ENCODE measurements around the gene RNF114. TPM values are rescaled to one million over a fixed set of nuclear protein-coding genes. Genes with fewer than 3 reads are reported as not detected.

The RNF114 gene
- total and polyA plus RNA-seq, 10 of the 15 experiments (the other 5 are each of a cell fraction or from before 2014, with no cell fraction given) = 28.0 to 82.3 (median 47.2) TPM

DNA sequence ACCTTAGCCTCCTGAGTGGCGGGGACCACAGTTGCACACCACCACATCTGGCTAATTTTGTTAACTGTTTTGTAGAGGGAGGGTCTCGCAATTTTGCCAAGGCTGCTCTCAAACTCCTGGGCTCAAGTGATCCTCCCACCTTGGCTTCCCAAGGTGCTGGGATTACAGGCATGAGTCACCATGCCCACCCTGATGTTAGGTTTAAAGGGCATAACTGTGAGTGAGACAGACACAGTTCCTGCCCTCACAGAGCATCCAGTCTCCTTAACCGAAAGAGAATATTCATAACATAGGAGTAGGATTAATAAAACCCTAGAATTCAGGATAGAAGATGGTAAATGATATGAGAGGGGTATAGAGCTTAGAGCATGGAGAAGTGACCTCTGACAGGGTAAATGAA lies 17.8 kb upstream of the RNF114 start:
- no peak for TF ChIP-seq NRF1 (conservative IDR thresholded peaks at IDR 0.05; ENCODE audit: low read depth, low read length)
- TF ChIP-seq NFYA (IDR thresholded peaks at IDR 0.05; ENCODE audit: borderline replicate concordance, low read depth, low read length) = no peak
- TF ChIP-seq, protein P1, sequence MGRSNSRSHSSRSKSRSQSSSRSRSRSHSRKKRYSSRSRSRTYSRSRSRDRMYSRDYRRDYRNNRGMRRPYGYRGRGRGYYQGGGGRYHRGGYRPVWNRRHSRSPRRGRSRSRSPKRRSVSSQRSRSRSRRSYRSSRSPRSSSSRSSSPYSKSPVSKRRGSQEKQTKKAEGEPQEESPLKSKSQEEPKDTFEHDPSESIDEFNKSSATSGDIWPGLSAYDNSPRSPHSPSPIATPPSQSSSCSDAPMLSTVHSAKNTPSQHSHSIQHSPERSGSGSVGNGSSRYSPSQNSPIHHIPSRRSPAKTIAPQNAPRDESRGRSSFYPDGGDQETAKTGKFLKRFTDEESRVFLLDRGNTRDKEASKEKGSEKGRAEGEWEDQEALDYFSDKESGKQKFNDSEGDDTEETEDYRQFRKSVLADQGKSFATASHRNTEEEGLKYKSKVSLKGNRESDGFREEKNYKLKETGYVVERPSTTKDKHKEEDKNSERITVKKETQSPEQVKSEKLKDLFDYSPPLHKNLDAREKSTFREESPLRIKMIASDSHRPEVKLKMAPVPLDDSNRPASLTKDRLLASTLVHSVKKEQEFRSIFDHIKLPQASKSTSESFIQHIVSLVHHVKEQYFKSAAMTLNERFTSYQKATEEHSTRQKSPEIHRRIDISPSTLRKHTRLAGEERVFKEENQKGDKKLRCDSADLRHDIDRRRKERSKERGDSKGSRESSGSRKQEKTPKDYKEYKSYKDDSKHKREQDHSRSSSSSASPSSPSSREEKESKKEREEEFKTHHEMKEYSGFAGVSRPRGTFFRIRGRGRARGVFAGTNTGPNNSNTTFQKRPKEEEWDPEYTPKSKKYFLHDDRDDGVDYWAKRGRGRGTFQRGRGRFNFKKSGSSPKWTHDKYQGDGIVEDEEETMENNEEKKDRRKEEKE (IDR thresholded peaks at IDR 0.05) = no peak
- TF ChIP-seq, protein P2, sequence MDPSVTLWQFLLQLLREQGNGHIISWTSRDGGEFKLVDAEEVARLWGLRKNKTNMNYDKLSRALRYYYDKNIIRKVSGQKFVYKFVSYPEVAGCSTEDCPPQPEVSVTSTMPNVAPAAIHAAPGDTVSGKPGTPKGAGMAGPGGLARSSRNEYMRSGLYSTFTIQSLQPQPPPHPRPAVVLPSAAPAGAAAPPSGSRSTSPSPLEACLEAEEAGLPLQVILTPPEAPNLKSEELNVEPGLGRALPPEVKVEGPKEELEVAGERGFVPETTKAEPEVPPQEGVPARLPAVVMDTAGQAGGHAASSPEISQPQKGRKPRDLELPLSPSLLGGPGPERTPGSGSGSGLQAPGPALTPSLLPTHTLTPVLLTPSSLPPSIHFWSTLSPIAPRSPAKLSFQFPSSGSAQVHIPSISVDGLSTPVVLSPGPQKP (IDR thresholded peaks at IDR 0.05; ENCODE audit: low read depth, low read length) = no peak
- no peak for TF ChIP-seq SREBF1 (IDR thresholded peaks at IDR 0.05; ENCODE audit: low read length)
- RAD21 ChIA-PET (ENCODE audit: unreplicated experiment) = no interaction called here

More for the DNA sequence above, 17.8 kb upstream of the RNF114 start:
- intact Hi-C loops (cut with micrococcal nuclease; ENCODE audit: unreplicated experiment) (no loop called here), in situ Hi-C loops (cut with MboI) (no loop called here)
- Histone ChIP-seq H3K27ac (ENCODE audit: control insufficient read depth, insufficient read depth) (no peak overlapping the region), H3K9ac (ENCODE audit: control insufficient read depth, insufficient read depth, low read length) (no peak overlapping the region), H3K79me2 (ENCODE audit: control insufficient read depth, insufficient read depth, low read length) (peaks cover 21% of the 10 kb centered on the region), H3K4me3 (no peak overlapping the region), H3K9me3 (replicated peaks; ENCODE audit: control insufficient read depth, insufficient read depth, low read length) (no peaks in the 10 kb centered on the region), H3K4me1 (ENCODE audit: control insufficient read depth, insufficient read depth, low read length) (peaks cover 8% of the 10 kb centered on the region), H3K27me3 (replicated peaks in 1 of 2; ENCODE audit: control insufficient read depth in 2 of 2, insufficient read depth in 2 of 2, low read length in 1 of 2) (no peaks in the 10 kb centered on the region), H2AFZ (ENCODE audit: control insufficient read depth, low read depth, low read length) (no peak overlapping the region), H4K20me1 (ENCODE audit: control insufficient read depth, insufficient read depth) (no peaks in the 10 kb centered on the region), H3K4me2 (ENCODE audit: control insufficient read depth, insufficient read depth) (no peak overlapping the region), H3K36me3 (ENCODE audit: control insufficient read depth in 2 of 2, insufficient read depth in 2 of 2, low read length in 1 of 2) (no peaks in the 10 kb centered on the region)
- DNase-seq (ENCODE audit: low read depth, low spot score) = no peak
- WGBS (ENCODE audit: insufficient coverage, insufficient replicate concordance, low lambda C conversion rate, missing lambda C conversion rate) = 95% methylated on average over 3 of the region's 3 CpGs
- ChIA-PET CTCF (no interaction called here), SMC1A (ENCODE audit: uncharacterized antibody, unreplicated experiment) (no interaction called here), POLR2A (interaction anchor here (0.6 kb wide), 1 partner anchor 809 kb away, joined by 3 read pairs; no protein-coding TSS in a partner anchor)
- BruUV-seq (replicated peaks) = no TSS peak
- no peak for ATAC-seq
- FAIRE-seq = no peak

All from GM12878 (cell line).